SK-N-MC (cell line): ENCODE data around the gene GNA14.

Source experiments
- EZH2 ChIP-seq: fragments of 200-600 bp; sonication (generic); IDR thresholded peaks from one replicate; pipeline ENCODE4 v1.6.1; 2017; ENCODE audit warnings: antibody characterized with exemption
- FOXP2 ChIP-seq: optimal IDR thresholded peaks from 2 replicates; pipeline ENCODE3; 2011; ENCODE audit warnings: mild to moderate bottlenecking, moderate library complexity; ENCODE audit not compliant: insufficient read depth; ENCODE audit errors: extremely low read length, control extremely low read depth
- POLR2AphosphoS5 ChIP-seq: IDR thresholded peaks from 2 replicates; pipeline ENCODE4 v1.6.1; 2012; ENCODE audit warnings: mild to moderate bottlenecking, low read depth, low read length, borderline replicate concordance

- no peak for TF ChIP-seq EZH2
- TF ChIP-seq POLR2AphosphoS5 = no peak
- no peak for TF ChIP-seq FOXP2
These were observed 214.3 kb downstream of the GNA14 start for GRCh38 chr9:77433675-77434445.
